Prostate gland (tissue), 2 donors: ENCODE results near the gene DPYSL5. TPM values are rescaled to one million over a fixed set of nuclear protein-coding genes. Genes with fewer than 3 reads are reported as not detected.

ENCODE experiments used
- DNase-seq: peaks from one replicate; pipeline ENCODE4 v3.0.0-alpha.2; 2019; ENCODE audit warnings: low spot score
- H3K27ac ChIP-seq, 2 donors: fragments of 200-600 bp; sonication (generic); 2 replicates each; pipeline ENCODE4 v1.5.1; 2017 to 2019
- H3K27me3 ChIP-seq: fragments of 200-600 bp; sonication (generic); replicated peaks from 2 replicates; pipeline ENCODE4 v1.5.1; 2019; ENCODE audit not compliant: insufficient read depth
- H3K36me3 ChIP-seq, 2 donors: fragments of 200-600 bp; sonication (generic); 1 replicate in 1 of 2; 2 replicates in 1 of 2; pipeline versions ENCODE4 v1.5.1 to v1.8.1; 2017 to 2019
- H3K4me1 ChIP-seq: fragments of 200-600 bp; sonication (generic); replicated peaks from 2 replicates; pipeline ENCODE4 v1.5.1; 2019
- H3K4me3 ChIP-seq, 2 donors: fragments of 200-600 bp; sonication (generic); 2 replicates each; pipeline ENCODE4 v1.5.1; 2017 to 2019
- H3K9me3 ChIP-seq: fragments of 200-600 bp; sonication (generic); 2 replicates; pipeline ENCODE4 v1.5.1; 2017
- CTCF ChIP-seq, 4 experiments: fragments of 200-600 bp in 2 of 4; fragments of 450-650 bp in 2 of 4; sonication (generic) in 2 of 4; IDR thresholded peaks; 1 replicate in 3 of 4; 2 replicates in 1 of 4; pipeline ENCODE4 v1.5.1; 2016 to 2019; ENCODE audit warnings: antibody characterized with exemption in 4 of 4, mild to moderate bottlenecking in 2 of 4, moderate library complexity in 2 of 4
- POLR2A ChIP-seq: fragments of 450-650 bp; IDR thresholded peaks from one replicate; pipeline ENCODE4 v1.6.1; 2016; ENCODE audit warnings: antibody characterized with exemption, mild to moderate bottlenecking
- POLR2AphosphoS5 ChIP-seq: sonication (generic); formaldehyde crosslinking; IDR thresholded peaks from one replicate; pipeline ENCODE4 v1.6.1; 2017; ENCODE audit warnings: antibody characterized with exemption
- WGBS: methylation state at CpG from one replicate; pipeline ENCODE4 v1.1.5; 2018; 5-methylcytosine and 5-hydroxymethylcytosine counted together
- intact Hi-C: fragments of 100-400 bp; cut with DNase I; formaldehyde crosslinking; loops from one replicate; pipeline ENCODE4 v1.14.2; 2022
- total RNA-seq, 2 donors: library from RNA; depleted of rRNA; stranded (reverse); fragments of >200 nt; gene quantifications; one replicate each; pipeline ENCODE4 v1.1.0, GENCODE V29; 2016

Gene DPYSL5
- total RNA-seq, 2 donors from 2014 or later: 1.2 TPM; not detected in 1

- no peak overlapping the region for H3K27ac ChIP-seq
- H3K27me3 ChIP-seq: peaks cover 3% of the 10 kb centered on the region
- H3K4me3 ChIP-seq: no peak overlapping the region
- TF ChIP-seq CTCF (IDR thresholded peaks at IDR 0.05) (no peak), POLR2A (no peak), POLR2AphosphoS5 (no peak)
- intact Hi-C loops: no loop called here
- 74% methylated on average over 3 of the region's 3 CpGs for WGBS
- no peak for DNase-seq
- no peaks in the 10 kb centered on the region for H3K4me1 ChIP-seq
- no peaks in the 10 kb centered on the region for H3K9me3 ChIP-seq
- H3K36me3 ChIP-seq: no peaks in the 10 kb centered on the region
These were observed 103.3 kb downstream of the DPYSL5 start for GRCh38 chr2:26951236-26951635.

DNA sequence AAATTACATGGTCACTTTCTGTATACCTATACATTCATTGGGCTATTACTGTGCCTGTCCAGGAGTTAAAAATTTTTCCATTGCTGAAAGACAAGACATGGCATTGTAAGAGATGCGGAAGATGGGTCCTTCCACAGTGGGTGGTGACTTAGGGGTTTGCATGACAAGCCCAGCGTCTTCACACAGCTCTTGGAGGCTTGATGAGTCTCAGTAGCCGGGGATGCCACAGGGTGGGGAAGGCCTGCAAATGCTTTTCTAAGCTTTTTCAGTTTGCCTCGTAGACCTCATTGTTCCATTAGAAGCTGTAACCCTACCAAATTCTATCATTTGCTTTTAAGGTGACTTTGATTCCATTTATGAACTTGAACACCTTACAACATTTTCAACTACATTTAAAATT lies 104.4 kb downstream of the DPYSL5 start:
- no peak for TF ChIP-seq POLR2A
- TF ChIP-seq CTCF (IDR thresholded peaks at IDR 0.05): no peak
- TF ChIP-seq POLR2AphosphoS5: no peak
- no peaks in the 10 kb centered on the region for H3K9me3 ChIP-seq
- no peak overlapping the region for H3K27ac ChIP-seq
- H3K36me3 ChIP-seq: no peaks in the 10 kb centered on the region
- no peak for DNase-seq
- H3K4me3 ChIP-seq: no peak overlapping the region
- peaks cover 6% of the 10 kb centered on the region for H3K27me3 ChIP-seq
- no peaks in the 10 kb centered on the region for H3K4me1 ChIP-seq
- 67% methylated on average over 4 of the region's 4 CpGs for WGBS
- intact Hi-C loops: no loop called here

GRCh38 chr2:26954135-26954534 lies 106.2 kb downstream of the DPYSL5 start:
- Histone ChIP-seq H3K27ac (no peak overlapping the region), H3K4me3 (no peak overlapping the region), H3K27me3 (peaks cover 9% of the 10 kb centered on the region), H3K9me3 (no peaks in the 10 kb centered on the region), H3K36me3 (no peaks in the 10 kb centered on the region), H3K4me1 (no peaks in the 10 kb centered on the region)
- intact Hi-C loops: no loop called here
- TF ChIP-seq POLR2A (no peak), CTCF (IDR thresholded peaks at IDR 0.05) (no peak), POLR2AphosphoS5 (no peak)
- 82% methylated on average over 4 of the region's 4 CpGs for WGBS
- no peak for DNase-seq

GRCh38 chr2:26957041-26957440 lies 109.1 kb downstream of the DPYSL5 start:
- WGBS: 77% methylated on average over 3 of the region's 3 CpGs
- H3K36me3 ChIP-seq: no peaks in the 10 kb centered on the region
- intact Hi-C loops: no loop called here
- H3K27ac ChIP-seq: no peak overlapping the region
- no peak for TF ChIP-seq POLR2AphosphoS5
- TF ChIP-seq CTCF (IDR thresholded peaks at IDR 0.05): no peak
- no peak for TF ChIP-seq POLR2A
- no peak overlapping the region for H3K4me3 ChIP-seq
- no peak for DNase-seq
- H3K4me1 ChIP-seq: no peaks in the 10 kb centered on the region
- no peaks in the 10 kb centered on the region for H3K9me3 ChIP-seq
- peaks cover 11% of the 10 kb centered on the region for H3K27me3 ChIP-seq

DNA sequence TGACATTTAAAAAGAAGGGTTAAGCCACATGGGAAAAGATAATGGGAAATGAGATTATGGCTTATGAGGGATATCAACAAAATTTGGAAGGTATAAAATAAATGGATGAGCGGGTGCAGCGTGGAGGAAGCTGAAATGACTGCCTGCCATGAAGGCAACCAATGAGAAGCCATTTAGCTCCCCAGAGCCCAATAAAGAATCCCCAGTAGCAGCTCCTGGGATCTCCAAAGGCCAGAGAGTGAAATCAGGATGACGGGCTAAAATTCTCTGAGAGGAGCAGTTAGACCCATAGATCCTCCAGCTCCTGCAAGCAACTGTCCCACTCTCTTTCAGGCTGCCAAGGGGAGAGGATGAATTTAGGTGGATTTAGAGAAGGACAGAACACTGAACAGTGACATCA lies 109.6 kb downstream of the DPYSL5 start:
- Histone ChIP-seq H3K27me3 (peaks cover 11% of the 10 kb centered on the region), H3K4me3 (no peak overlapping the region), H3K9me3 (no peaks in the 10 kb centered on the region), H3K4me1 (no peaks in the 10 kb centered on the region), H3K27ac (no peak overlapping the region), H3K36me3 (no peaks in the 10 kb centered on the region)
- intact Hi-C loops: no loop called here
- DNase-seq: no peak
- TF ChIP-seq CTCF (IDR thresholded peaks at IDR 0.05) (no peak), POLR2AphosphoS5 (no peak), POLR2A (no peak)
- WGBS: 51% methylated on average over 3 of the region's 3 CpGs
